Activated T-helper 9 cell treated with anti-CD3 and anti-CD28 coated beads, Interleukin-2, amount 50 U/mL, for 16 hours (primary cell): ENCODE data around the gene ABHD4.
"Not testable (repeated sequence)": the region's sequence is repeated elsewhere in the genome, so short reads cannot be mapped to it uniquely, and the experiment has no call there.

Experiments
- DNase-seq: peaks from one replicate; pipeline ENCODE4 v3.0.0-alpha.2; 2020; ENCODE audit warnings: low read depth

ABHD4 gene

DNA sequence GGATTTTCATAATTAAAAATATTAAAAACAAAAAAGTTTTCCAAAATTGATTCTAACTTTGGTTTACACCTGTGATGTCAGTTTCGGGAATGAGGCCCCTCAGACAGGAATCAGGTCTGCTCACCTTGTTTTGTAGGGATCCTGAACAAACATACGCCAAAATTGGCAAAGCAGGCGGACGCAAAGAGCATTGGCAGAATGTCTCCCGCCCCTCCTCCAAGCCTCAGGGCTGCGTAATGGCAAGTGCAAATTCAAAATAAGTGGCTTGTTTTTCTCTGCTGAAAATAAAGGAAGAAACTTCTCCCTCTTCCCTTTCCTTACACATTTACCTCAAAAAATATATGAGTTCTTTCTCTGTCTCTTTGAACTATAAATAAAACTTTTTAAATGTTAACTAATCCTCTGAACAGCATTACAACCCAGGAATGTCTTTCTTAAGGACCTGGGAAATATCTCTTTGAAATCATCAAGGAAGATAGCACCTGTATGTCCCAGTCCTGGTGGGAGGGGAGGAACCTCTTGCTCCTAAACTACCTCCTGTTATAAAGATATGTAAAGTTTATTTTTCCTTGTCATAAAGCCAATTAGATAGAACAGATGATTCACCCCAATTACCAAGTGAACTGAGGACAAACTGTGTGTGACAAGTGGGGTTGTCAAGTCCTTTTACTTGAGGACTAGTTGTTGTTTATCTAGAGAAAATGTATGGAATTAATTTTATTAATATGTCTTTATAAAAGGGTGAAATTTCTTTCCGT is 29.6 kb downstream of the ABHD4 start:
- DNase-seq: no peak

GRCh38 chr14:22629361-22629760 is 31.3 kb downstream of the ABHD4 start:
- no peak for DNase-seq

DNA sequence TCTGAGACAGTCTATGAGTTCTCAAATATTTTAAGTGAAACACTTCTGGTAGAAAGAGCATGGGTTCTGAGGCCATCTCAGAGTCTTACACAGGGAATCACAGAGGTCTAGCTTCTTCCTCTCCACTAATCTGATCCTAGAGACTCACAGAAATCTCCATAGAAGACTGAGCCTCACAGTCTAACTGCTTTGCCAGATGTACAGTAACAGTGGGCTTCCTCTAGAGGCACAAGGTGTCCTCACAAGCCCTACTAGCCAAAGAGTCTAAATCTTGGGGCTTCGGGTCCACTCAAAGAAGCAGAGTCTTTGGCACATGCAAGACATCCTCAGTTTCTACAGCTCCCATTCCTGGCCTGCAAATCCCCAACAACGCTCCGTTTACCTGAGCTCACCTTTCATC is 32.0 kb downstream of the ABHD4 start:
- no peak for DNase-seq

DNA sequence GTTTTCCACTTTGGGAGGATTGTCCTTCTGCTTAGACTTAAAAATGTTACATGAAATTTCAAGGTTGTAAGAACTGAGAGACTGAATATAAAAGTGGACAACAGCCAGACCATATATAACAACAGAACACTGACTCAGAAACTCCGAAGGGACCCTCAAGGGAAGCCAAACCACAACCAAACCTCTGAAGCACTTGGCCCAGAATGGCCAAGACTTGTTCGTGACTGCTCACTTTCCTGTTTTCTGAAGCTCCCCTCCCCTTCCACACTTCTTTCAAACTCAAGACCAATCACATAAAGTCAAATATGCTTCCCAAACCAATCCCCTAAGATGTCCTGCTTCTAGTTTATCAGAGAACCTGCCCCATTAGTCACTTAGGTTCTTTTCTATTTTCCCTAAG is 32.4 kb downstream of the ABHD4 start:
- no peak for DNase-seq

- DNase-seq: no peak
Measured at GRCh38 chr14:22634233-22634900, 36.3 kb downstream of the ABHD4 start.

DNA sequence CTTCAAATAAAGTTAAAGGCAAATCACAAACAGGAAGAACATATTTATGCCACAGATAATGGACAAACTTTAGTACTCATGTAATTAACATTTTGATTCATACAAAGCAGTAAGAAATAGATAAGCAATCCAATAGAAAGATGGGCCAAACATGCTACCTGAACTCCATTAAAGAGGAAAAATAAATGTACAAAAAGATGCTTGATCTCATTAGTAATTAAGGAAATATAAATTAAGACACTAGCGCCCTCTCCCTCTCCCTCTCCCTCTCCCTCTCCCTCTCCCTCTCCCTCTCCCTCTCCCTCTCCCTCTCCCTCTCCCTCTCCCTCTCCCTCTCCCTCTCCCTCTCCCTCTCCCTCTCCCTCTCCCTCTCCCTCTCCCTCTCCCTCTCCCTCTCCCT is 37.9 kb downstream of the ABHD4 start:
- not testable (repeated sequence) for DNase-seq

DNA sequence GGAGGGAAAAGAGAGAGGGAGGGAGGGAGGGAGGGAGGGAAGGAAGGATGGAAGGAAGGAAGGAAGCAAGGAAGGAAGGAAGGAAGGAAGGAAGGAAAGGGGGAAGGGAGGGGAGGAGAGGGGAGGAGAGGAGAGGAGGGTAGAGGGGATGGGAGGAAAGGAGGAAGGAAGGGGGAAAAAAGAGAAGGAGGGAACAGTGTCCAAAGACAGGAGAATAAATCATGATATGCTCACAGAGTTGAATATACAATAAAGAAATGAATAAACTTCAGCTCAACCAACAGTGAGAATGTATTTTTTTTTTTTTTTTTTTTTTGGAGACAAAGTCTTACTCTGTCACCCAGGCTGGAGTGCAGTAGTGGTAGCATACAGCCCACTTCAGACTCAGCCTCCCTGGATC is 42.1 kb downstream of the ABHD4 start:
- DNase-seq: no peak

DNA sequence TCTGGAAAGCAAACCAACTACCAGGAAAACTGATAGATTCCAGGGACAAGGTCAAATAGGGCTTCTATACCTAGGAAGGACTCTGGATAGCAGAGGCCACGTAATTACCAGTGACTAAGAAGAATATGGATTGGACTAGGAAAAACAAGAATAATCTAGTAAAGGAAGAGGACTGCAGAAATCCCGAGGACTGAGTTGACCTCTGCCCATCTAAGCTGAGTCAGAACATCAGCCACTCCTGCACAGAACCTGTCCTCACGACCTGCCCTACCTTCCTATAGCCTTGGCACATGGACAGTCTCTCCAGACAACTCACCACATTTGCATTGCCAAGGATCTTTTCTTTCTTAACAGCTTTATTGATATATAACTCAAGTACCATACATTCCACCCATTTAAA is 43.7 kb downstream of the ABHD4 start:
- DNase-seq: no peak

DNA sequence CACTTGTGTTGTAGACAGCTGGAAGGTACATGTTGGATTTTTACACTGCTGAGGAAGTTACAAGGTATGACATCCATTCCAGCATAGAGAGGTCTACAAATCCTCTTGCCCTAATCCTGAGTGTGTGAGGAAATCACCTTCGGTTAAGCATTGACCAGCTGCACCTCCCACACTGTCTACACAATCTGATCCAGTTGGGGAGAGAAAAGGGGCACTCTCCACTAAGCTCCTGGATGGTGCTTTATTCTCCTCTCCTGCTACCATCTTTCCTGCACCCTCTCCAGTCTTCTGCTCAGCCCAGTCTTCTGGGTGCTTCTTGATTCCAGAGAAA is 46.2 kb downstream of the ABHD4 start, which contains the start of gene OR6J1:
TSS of gene OR6J1 (minus strand) at position 48 of the 331 bp plus-strand sequence. CDS start 9,541 bp downstream, outside the sequence.
- no peak for DNase-seq

DNA sequence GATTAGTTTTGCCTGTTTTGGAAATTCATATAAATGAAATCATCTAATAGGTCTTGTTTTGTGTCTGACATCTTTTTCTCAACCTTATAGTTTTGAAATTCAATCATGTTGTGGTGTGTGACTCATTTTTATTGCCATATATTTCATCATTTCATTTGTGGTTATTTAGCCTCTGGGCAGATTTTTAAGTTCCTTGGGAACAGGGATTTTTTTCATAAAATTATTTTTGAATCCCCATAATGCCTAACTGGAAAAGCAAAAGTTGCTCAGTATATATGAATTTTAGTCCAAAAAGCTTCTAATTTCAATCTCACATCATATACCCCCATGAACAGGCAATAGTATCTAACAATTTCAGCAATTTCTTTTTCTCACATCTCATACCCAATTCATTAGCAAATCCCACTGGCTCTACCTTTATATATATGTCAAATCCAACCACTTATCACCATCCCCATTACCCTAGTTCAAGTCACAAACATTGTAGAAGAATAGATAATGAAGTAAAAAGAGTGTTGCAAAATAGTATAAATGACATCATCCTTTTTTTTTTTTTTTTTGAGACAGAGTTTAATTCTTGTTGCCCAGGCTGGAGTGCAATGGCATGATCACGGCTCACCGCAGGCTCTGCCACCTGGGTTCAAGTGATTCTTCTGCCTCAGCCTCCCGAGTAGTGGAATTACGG is 48.6 kb downstream of the ABHD4 start:
- DNase-seq: no peak

DNA sequence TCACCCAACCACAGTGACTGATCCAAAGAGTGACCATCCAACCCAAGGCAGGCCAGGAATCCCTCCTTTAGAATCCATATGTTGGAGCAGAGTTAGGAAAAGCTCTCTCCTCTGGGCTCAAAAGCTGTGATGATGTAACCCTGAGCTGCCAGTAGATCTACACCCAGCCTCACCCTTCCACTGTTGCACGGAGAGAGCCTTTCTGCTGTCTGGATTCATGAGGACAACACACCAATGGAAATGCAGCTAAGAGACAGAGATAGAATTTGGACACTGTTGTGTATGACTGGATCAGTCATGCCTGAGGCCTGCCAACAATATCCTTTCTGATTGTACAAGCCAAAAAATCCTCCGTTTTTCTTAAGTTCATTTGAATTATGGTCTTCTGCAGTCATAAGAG is 50.4 kb downstream of the ABHD4 start:
- no peak for DNase-seq

GRCh38 chr14:22650046-22650739 is 52.1 kb downstream of the ABHD4 start:
- DNase-seq: no peak

DNA sequence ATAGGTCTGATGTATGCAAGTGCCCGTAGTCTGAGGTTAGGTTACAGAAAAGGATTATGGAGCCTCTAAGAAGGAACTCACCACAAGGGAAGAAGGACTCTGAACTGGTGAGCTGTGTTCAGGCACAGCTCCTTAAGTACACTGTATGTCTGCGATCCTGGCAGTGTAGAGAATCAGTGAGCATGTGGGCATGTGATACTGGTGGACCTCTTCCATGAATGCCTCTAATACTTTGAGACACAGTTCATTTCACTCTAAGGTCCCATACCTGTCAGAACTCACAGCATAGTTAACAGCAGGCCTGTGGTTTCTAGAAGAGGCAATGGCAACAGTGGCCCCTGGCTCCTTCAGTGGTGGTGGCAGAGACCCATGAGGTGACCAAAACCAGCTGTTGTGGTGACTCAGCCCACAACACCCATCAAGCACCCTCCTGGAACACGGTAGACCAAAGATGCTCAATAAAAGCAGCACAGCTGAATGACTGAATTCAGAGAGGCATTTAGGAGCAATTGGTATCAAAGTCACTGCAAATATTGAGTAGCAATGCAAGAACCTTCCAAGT is 52.9 kb downstream of the ABHD4 start:
- DNase-seq: no peak

DNA sequence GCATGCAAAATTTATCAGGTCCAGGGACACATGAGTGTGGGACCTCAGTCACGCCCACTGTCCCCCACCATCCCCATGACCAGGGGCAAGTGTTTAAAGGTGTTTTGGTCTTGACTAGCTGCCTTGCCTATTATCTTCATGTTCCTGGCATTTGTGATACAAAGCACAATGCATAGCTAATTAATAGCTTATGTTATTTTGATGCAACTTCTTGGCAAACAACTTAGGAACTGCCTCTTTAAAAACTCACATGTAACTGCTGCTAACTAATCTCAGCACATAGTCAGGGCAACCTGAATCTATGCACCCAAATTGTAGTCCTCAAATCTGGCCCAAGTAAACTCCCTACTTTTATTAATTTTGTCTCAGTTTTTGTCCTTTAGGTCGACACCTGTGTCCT is 53.5 kb downstream of the ABHD4 start:
- DNase-seq: no peak

DNA sequence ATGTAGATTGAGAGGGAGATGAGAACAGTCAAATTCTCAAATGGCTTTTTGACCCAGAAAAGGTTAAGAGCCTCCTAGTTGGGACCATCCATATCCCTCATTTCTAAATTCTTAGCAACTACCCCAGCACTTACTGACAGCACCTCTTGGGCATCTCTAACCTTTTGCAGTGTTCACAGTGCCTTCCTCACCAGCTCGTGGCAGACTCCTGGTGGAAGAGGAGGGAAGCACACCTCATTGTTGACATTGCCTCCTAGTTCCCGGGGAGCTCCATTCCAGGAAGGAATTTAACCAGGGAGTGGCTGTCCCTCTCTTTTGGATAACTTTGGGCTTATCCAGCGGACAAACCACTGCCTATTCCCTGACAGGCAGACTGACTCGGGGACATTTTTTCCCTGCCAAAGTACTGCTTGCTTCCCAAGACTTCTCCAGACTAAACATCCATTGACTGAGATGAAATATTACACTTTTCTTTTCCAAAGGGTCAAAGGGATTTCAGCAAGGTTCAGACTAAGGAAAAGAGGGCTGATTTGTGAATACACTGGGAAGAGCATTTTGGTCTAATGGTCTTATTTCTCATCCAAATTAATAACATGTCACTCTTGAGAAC is 55.0 kb downstream of the ABHD4 start:
- peak; percentile 13 for DNase-seq

GRCh38 chr14:22656226-22656625 is 58.1 kb downstream of the ABHD4 start:
- DNase-seq: no peak

- no peak for DNase-seq
Measured at GRCh38 chr14:22656945-22657731, 59.0 kb downstream of the ABHD4 start.

DNA sequence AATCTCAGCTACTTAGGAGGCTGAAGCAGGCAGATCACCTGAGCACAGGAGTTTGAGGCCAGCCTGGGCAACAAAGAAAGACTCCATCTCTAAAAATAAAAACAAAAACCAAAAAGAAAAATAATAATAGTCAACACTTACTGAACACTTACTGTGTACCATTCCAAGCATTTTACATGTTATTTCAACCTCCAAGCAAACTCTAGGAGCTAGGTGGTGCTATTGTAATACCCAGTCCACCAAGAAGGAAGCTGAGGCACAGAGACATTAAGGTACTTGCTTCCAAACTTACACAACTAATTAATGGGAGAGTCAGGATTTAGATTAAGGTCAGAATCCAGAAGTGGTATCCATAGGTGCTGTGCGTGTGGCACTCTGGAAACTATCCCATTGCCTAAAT is 59.8 kb downstream of the ABHD4 start:
- DNase-seq: no peak

- DNase-seq: no peak
Measured at GRCh38 chr14:22658946-22659345, 60.8 kb downstream of the ABHD4 start.

DNA sequence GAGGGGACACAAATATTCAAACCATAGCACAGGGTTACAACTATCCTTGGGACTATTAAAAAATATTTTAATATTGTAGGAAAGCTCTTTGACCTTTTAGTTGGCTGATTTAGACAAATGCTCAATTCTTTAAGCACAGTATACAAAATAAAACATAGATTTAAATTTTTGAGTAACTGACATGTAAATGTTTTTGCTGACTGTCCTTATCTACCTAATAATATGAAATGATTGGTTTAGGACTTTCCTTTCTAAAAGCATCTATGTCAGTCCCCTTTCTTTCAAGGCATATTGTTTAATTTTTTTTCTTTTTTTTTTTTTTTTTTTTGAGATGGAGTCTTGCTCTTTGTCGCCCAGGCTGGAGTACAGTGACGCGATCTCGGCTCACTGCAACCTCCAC is 62.6 kb downstream of the ABHD4 start:
- no peak for DNase-seq
